Heart right ventricle (tissue), 16 donors: Measurements from ENCODE around the gene CYSLTR2. TPM values are rescaled to one million over a fixed set of nuclear protein-coding genes. Genes with fewer than 3 reads are reported as not detected.

Experiments used
- ATAC-seq, 8 donors: fragments of 200-7000 bp; cut with Tn5 transposase; one replicate each; pipeline ENCODE4 v1.9.1; 2020; ENCODE audit warnings: mild to moderate bottlenecking in 8 of 8, moderate library complexity in 8 of 8, moderate number of reproducible peaks in 1 of 8
- DNase-seq, 2 donors: peaks; one replicate each; pipeline ENCODE4 v3.0.0-alpha.2; 2020
- H3K27ac ChIP-seq, 10 donors: fragments of 200-600 bp; sonication (generic) in 2 of 10; one replicate each; pipeline versions ENCODE4 v1.5.0 to v1.8.0; 2020 to 2022; ENCODE audit warnings: mild to moderate bottlenecking in 3 of 10
- H3K27me3 ChIP-seq, 7 donors: fragments of 200-600 bp; one replicate each; pipeline ENCODE4 v1.8.0; 2021 to 2022; ENCODE audit warnings: mild to moderate bottlenecking in 2 of 7
- H3K36me3 ChIP-seq, 9 donors: fragments of 200-600 bp; sonication (generic) in 1 of 9; one replicate each; pipeline versions ENCODE4 v1.5.0 to v1.8.0; 2020 to 2022; ENCODE audit warnings: mild to moderate bottlenecking in 2 of 9
- H3K4me1 ChIP-seq, 9 donors: fragments of 200-600 bp; sonication (generic) in 1 of 9; one replicate each; pipeline versions ENCODE4 v1.5.0 to v1.8.0; 2020 to 2022; ENCODE audit warnings: mild to moderate bottlenecking in 4 of 9
- H3K4me3 ChIP-seq, 10 donors: fragments of 200-600 bp; sonication (generic) in 2 of 10; one replicate each; pipeline versions ENCODE4 v1.5.0 to v1.8.0; 2020 to 2022; ENCODE audit warnings: mild to moderate bottlenecking in 7 of 10, moderate library complexity in 2 of 10
- H3K9me3 ChIP-seq, 11 donors: fragments of 200-600 bp in 10 of 11; sonication (generic) in 2 of 11; one replicate each; pipeline versions ENCODE4 v1.5.0 to v1.8.0; 2013 to 2022; ENCODE audit warnings: mild to moderate bottlenecking in 2 of 11, control low read depth in 1 of 11, moderate library complexity in 1 of 11
- WGBS, 2 donors: extraction: QIAGEN DNeasy Blood & Tissue Kit; methylation state at CpG; one replicate each; pipeline ENCODE4 v1.1.7; 2013; ENCODE audit warnings: inconsistent platforms in 1 of 2; 5-methylcytosine and 5-hydroxymethylcytosine counted together
- intact Hi-C, 10 donors: fragments of 100-400 bp; cut with DNase I; formaldehyde crosslinking; loops; one replicate each; pipeline versions ENCODE4 v1.11.1 to v1.14.2; 2022
- polyA plus RNA-seq, 2 donors: library from polyadenylated mRNA; stranded (reverse); fragments of 200-250 nt; gene quantifications; one replicate each; pipeline ENCODE4 v1.2.3, GENCODE V29; 2013
- total RNA-seq, 10 donors: library from RNA; stranded (reverse); fragmentation: NEBNext Ultra II Directional in 3 of 10; extraction: Animal tissue kit (Norgen Biotek cat#: 25700) in 3 of 10; gene quantifications; one replicate each; pipeline versions ENCODE4 v1.2.1 to v1.2.4, GENCODE V29; 2021 to 2023
- TF ChIP-seq, protein P1 (sequence below), 9 donors: fragments of 200-600 bp; sonication (generic) in 2 of 9; IDR thresholded peaks; one replicate each; pipeline versions ENCODE4 v1.5.0 to v1.8.0; 2021 to 2022; ENCODE audit warnings: antibody characterized with exemption in 9 of 9, mild to moderate bottlenecking in 5 of 9, moderate library complexity in 1 of 9
- donor health status: Arrhythmogenic right ventricular cardiomyopathy.
- donor health status: ischemic (EF 13 %, LVEDD 7.1; RV severe dilation, severe dysfunction).
- donor health status: healthy with polysubstance abuse.
- donor health status: DM: no; HTN: yes; CAD: no.
- donor health status: DM: no; HTN: no; CAD: no.
- donor health status: ischemic (EF 25% LVEDD 6.9; RV normal size, moderate dysfunction).
- donor health status: ischemic (EF 25% LVEDD 5.7; RV mildly dilated, moderate dysfunction).
- donor health status: healthy.
- donor health status: DM: yes; HTN: yes; CAD: no.
- donor health status: Ischemic cardiomyopathy.
- donor health status: ischemic (EF 35%, LVEDD 5.7; RV mildly dilated, moderate dysfunction).
- donor health status: nonischemic (EF 11% LVEDD 7.7; RV severe dilation, severe dysfunction).
- donor health status: DM: yes; HTN: yes; CAD: no.
- donor health status: PGD.
- donor health status: ischemic (EF 29% LVEDD 5.4; RV normal size, mild dysfunction).
- donor health status: nonischemic (EF 23%, LVEDD 6.1; RV moderate dilation, normal function).

Gene CYSLTR2
- total and polyA plus RNA-seq, 12 donors, result 1.1 to 10.7 (median 6.2) TPM

DNA sequence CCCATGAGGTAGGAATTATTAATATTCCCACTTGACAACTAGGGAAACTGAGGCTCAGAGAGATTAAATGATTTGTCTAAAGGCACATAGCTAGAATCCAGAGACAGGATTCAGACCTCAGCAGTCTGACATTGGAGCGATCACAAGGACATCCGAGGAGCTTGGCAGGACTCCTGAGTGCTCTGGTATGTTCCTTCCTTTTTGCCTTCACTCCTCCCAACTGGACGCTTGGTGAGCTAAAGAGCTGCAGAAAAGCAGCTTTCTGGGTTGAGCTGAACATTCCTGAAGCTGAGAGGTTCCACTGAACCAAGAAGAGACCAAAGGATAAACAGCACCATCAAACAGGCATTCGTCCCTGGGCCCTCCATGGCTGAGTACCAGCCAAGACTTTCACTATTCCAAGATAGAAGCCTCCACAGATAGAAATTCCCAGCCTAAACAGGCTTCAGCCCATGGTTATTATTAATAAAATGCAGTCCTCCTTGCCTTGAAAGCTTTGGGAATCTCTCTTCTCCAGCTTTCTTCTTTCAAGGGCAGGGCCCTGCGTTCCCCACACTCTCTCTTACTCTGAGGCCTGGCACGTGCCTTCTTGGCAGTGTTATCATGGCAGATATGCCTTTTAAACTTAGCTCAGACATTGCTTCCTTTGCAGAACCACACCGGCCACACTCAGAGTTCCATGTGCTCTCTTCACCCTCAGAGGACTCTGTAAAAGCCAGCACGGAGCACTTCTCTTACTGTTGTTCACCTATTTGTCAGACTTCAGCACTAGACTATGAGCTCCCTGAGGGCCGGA is 97.1 kb downstream of the CYSLTR2 start:
- TF ChIP-seq, protein P1, sequence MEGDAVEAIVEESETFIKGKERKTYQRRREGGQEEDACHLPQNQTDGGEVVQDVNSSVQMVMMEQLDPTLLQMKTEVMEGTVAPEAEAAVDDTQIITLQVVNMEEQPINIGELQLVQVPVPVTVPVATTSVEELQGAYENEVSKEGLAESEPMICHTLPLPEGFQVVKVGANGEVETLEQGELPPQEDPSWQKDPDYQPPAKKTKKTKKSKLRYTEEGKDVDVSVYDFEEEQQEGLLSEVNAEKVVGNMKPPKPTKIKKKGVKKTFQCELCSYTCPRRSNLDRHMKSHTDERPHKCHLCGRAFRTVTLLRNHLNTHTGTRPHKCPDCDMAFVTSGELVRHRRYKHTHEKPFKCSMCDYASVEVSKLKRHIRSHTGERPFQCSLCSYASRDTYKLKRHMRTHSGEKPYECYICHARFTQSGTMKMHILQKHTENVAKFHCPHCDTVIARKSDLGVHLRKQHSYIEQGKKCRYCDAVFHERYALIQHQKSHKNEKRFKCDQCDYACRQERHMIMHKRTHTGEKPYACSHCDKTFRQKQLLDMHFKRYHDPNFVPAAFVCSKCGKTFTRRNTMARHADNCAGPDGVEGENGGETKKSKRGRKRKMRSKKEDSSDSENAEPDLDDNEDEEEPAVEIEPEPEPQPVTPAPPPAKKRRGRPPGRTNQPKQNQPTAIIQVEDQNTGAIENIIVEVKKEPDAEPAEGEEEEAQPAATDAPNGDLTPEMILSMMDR (IDR thresholded peaks at IDR 0.05), result peak in 3 of 9 donors; percentile 23 to 40 (median 37)
- peaks cover 4 to 36% (median 29%) of the 10 kb centered on the region in 9 donors for H3K4me1 ChIP-seq
- DNase-seq (peak; percentile 42 to 63), ATAC-seq (peak; percentile 64 to 92 (median 80))
- no peaks in the 10 kb centered on the region for H3K27me3 ChIP-seq
- 33 to 38% methylated on average over 9 of the region's 9 CpGs for WGBS, 2 donors
- H3K4me3 ChIP-seq, result no peak overlapping the region
- H3K9me3 ChIP-seq, result peaks cover 0 to 10% (median 0%) of the 10 kb centered on the region in 11 donors
- intact Hi-C loops, result loop anchor here in 1 of 10 donors (5.0 kb wide), 1 partner anchor 153 kb away; no protein-coding TSS in a partner anchor
- H3K27ac ChIP-seq, result peak overlapping the region; percentile 37 to 87 (median 82)
- H3K36me3 ChIP-seq, result no peaks in the 10 kb centered on the region

DNA sequence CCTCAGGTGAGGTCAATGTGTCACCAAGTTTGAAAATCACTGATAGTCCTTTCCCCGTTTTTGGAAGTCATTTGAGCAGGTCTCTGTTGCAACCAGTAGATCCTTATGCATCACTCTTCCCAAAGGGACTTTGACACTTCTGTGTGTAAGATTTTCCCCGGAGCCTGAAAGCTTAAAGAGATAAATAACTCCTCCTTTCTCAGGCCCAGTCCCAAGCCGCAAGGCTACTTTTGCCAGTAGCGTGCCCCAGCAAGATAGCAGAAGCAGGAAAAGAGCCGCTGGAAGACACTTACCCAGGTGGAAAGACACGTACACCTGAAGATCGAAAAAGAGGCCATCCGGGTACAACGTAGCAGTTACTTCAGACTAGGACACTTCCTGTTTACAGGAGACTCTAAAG is 106.9 kb downstream of the CYSLTR2 start:
- no peak overlapping the region for H3K27ac ChIP-seq
- ATAC-seq, result no peak

More for the DNA sequence above, 106.9 kb downstream of the CYSLTR2 start:
- intact Hi-C loops, result no loop called here
- H3K4me3 ChIP-seq, result no peak overlapping the region
- no peaks in the 10 kb centered on the region for H3K27me3 ChIP-seq
- H3K36me3 ChIP-seq, result no peaks in the 10 kb centered on the region
- H3K9me3 ChIP-seq, result peaks cover 0 to 33% (median 11%) of the 10 kb centered on the region in 11 donors
- no peak for DNase-seq
- TF ChIP-seq, protein P1 (IDR thresholded peaks at IDR 0.05), result no peak
- H3K4me1 ChIP-seq, result no peaks in the 10 kb centered on the region
- 87 to 89% methylated on average over 9 of the region's 9 CpGs for WGBS, 2 donors

Other genes with a start within 250 kb of the CYSLTR2 start
- 10 to 100 TPM in 7 of 10 donors, 1 to 10 TPM in 3; 5.0 to 28.7 (median 12.1) TPM for gene LPAR6, start 240.8 kb upstream of the CYSLTR2 start, total RNA-seq
- 10 to 100 TPM; 10.6 to 45.1 TPM for gene LPAR6, start 240.8 kb upstream of the CYSLTR2 start, polyA plus RNA-seq
- 10 to 100 TPM in 9 of 10 donors, 1 to 10 TPM in 1; 8.3 to 16.2 (median 12.2) TPM for gene RCBTB2, start 120.8 kb upstream of the CYSLTR2 start, total RNA-seq
- 10 to 100 TPM in 1 of 2 donors, 1 to 10 TPM in 1; 4.9 to 22.9 TPM for gene RCBTB2, start 120.8 kb upstream of the CYSLTR2 start, polyA plus RNA-seq